HS-27A (cell line): ENCODE measurements around the gene CLEC4A.
"Not testable (repeated sequence)": the region's sequence is repeated elsewhere in the genome, so short reads cannot be mapped to it uniquely, and the experiment has no call there.

Experiments used
- DNase-seq: peaks from one replicate; pipeline ENCODE4 v3.0.0-alpha.2; 2012; ENCODE audit warnings: low read depth, missing footprints

The CLEC4A gene

GRCh38 chr12:8123124-8123912, at the start of gene CLEC4A:
Gene CLEC4A, plus strand, starts transcription at chr12:8123617. Its CDS starts 262 bp downstream, at chr12:8123879.
- no peak for DNase-seq

DNA sequence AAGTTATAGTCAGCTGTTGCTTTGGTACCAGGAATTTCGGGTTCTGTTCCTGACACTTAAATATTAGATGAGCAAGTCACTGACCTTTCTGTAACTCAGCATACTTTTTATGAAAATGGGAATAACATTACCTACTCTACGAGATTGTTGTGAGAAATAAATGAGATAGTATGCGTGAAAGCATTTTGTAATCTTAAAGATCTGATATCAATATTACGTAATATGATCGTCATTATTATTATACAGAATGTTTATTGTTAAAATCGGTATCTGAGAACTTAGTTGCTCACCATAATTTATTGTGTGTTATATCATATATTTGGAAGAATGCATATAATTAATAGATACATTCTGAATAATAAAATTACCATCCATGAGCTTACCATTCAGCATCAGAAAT, 47.5 kb upstream of the CLEC4A start:
- no peak for DNase-seq

- DNase-seq, result no peak
Measured at GRCh38 chr12:8076366-8076765, 47.1 kb upstream of the CLEC4A start.

DNA sequence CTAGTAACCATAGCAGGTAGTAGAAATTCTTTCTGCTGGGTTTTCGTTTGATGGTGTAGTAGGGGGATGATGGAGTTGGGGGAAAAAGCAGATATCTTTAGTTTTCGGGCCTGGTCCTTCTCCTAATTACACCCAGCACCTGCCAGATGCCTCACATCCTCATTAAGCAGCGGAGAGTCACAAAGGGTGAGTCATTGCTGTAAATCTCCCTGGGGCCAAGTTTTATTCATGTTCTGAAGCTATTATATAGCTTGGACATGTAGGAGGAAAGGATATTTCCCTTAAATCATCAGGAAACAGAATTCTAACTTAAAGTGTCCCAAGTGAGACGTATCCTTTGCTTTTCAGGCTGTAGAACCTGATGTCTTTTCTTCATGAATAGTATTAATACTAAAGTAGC, 46.2 kb upstream of the CLEC4A start:
- no peak for DNase-seq

- DNase-seq, result peak; percentile 27
Measured at GRCh38 chr12:8078398-8078797, 45.0 kb upstream of the CLEC4A start.

DNA sequence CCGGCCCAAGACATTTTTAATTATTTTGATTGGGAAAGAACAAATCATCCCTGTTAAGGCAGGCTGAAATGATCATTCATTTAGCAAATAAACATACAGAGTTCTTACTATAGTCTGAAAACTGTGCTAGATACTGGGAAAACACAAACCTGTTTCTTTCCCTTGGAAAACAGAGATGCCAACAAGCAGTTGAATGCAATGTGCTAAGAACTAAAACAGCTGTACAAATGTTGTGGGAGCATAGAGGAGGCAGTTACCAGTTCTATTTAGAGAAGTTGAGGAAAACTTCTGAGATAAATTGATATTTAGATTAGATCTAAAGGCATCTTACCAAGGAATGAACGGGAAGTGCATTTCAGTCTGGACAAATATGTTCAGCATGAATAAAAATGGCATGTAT, 44.5 kb upstream of the CLEC4A start:
- DNase-seq, result no peak

DNA sequence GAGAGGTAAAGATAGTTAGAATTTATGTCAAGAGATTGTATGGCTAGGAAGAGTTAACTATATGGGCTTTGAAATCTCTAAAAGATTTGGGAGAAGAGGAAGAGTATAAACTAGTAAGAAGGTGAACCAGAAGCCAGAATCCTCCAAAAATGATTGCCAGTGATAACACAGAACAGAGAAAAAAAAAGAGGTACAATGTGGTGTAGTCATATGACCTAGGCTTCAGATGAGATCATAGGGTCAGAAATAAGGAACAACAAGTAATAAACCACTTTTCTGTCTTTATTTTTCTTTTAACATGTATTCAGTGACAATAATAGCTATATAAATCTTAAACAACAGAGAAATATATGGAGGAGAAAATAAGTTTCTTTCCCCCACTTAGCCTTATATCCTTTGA, 43.3 kb upstream of the CLEC4A start:
- DNase-seq, result no peak

- DNase-seq, result no peak
Measured at GRCh38 chr12:8081251-8081920, 42.0 kb upstream of the CLEC4A start.

DNA sequence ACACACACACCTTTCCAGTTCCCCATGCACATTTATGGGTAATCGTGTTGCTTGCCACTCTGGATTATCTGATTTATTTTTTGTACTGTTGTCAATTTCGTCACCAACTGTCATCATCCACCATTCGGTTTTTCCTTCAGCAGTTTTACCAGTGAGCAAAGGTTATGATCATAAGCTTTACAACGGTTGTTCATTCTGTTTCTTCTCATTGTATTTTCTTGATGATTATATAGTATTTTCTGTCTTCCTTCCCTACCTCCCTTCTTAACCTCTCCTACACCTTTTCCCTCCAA, 40.7 kb upstream of the CLEC4A start:
- DNase-seq, result no peak

- not testable (repeated sequence) for DNase-seq
Measured at GRCh38 chr12:8084351-8084750, 39.1 kb upstream of the CLEC4A start.

DNA sequence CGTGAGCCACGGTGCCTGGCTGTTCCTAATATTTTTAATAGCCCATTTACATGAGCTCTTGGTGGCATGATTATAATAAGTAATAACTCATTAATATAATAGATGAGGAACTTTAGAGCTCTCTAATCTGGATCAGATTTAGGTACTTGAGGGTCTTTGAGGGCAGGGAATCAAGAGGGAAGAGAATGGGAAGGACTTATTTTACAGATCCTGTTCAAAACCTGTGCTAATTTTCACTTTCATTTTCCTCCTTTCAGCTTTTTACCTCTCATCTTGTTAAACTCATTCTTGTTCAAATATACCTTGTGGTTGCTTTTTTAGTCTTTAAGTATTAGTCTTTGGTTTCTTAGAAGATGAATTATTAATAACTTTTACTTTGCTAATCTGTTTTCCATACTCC, 35.8 kb upstream of the CLEC4A start:
- no peak for DNase-seq

DNA sequence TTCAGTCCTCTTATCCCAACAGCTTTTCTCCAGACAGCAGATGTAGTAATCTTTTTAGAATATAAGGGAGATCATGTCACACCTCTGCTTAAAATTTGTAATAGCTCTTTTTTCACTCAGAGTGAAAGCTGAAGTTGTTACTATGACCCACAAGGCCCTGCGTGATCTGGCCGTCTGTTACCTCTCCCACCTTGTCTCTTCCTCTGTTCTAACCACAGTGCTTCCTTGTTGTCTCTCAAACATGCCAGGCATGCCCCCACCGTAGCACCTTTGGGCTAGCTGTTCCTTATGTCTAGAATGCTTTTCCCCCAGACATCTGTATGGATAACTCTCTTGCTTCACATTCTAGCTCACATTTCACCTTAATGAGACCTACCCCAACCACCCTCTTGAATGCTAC, 34.8 kb upstream of the CLEC4A start:
- no peak for DNase-seq

DNA sequence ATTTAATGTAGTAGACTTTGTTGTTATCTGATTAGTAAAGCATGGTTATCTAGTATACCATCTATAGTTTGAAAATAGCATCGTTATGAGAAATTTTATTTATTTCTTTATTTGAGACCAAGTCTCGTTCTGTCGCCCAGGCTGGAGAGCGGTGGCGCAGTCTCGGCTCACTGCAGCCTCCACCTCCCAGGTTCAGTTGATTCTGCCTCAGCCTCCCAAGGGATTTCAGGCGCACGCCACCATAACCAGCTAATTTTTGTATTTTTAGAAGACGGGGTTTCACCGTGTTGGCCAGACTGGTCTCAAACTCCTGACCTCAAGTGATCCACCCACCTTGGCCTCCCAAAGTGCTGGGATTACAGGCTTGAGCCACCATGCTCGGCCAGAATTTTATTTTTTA, 34.1 kb upstream of the CLEC4A start:
- DNase-seq, result not testable (repeated sequence)

DNA sequence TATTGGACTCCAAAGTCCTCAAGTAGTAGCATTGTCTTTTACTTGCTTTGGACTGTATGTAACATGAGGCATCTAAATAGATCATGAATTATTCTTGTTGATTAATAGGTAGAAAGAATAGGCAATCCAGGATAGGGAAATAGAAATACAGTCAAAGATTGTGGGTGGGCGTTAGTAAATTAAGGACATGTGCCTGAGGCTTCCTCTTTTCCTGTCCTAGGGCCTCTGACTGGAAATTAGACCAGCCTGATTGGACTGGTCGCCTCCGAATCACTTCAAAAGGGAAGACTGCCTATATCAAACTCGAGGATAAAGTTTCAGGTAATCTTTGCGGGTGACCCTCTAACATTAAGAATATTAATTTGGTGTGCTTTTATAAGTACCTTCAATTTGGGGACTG, 33.7 kb upstream of the CLEC4A start:
- no peak for DNase-seq

DNA sequence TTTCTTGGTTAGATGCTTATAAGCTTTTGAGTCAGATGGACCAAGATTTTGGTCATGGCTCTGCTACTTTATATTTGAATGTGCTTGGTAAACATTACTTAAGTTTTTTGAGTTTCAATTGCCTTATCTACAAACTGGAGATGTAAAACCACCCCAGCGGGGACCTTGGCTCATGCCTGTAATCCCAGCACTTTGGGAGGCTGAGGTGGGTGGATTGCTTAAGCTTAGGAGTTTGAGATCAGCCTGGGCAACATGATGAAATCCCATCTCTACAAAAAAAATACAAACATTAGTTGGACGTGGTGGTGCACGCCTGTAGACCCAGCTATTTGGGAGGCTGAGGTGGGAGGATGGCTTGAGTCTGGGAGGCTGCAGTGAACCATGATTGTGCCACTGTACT, 30.1 kb upstream of the CLEC4A start:
- DNase-seq, result no peak

GRCh38 chr12:8096281-8096915, 27.0 kb upstream of the CLEC4A start:
- DNase-seq, result no peak

DNA sequence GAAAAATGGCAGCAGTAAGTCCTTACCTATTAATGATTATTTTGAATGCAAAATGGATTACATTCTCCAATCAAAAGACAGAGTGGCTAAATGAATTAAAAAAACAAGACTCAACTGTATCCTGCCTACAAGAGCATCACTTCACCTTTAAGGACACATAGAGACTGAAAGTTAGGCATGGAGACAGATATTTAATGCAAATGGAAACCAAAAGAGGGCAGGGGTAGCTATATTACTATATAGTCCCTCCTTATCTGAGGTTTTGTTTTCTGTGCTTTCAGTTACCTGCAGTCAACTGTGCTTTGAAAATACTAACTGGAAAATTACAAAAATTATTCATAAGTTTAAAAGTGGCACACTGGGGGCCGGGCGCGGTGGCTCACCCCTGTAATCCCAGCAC, 24.2 kb upstream of the CLEC4A start:
- DNase-seq, result no peak

DNA sequence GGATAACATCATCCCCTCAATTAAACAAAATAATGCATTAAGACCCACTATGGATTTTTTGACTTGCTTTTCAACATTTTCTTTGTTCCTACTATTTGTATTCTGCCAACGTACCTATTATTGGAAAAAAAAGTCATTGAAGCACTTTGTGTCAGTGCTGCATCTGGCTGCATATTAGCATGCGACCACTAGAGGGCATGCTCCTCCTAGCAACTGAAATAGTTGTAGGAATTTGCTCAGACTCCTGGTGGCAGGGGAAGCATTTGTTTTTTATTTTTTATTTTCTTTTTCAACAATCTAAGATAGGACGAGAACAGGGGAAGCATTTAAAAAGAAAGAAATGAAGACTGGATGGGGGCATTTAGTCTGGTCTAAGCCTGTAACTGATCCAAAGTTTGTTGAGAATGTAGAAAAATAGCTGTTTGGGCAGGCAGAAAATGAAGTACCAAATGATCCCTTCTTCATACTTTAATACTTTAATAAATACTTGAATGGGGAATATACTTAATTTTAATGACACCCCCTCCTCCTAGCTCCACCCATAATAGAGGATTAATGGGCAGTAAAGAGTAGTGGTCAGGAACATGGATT, 14.5 kb upstream of the CLEC4A start:
- DNase-seq, result peak; percentile 47

GRCh38 chr12:8113117-8113516, 10.3 kb upstream of the CLEC4A start:
- DNase-seq, result not testable (repeated sequence)

DNA sequence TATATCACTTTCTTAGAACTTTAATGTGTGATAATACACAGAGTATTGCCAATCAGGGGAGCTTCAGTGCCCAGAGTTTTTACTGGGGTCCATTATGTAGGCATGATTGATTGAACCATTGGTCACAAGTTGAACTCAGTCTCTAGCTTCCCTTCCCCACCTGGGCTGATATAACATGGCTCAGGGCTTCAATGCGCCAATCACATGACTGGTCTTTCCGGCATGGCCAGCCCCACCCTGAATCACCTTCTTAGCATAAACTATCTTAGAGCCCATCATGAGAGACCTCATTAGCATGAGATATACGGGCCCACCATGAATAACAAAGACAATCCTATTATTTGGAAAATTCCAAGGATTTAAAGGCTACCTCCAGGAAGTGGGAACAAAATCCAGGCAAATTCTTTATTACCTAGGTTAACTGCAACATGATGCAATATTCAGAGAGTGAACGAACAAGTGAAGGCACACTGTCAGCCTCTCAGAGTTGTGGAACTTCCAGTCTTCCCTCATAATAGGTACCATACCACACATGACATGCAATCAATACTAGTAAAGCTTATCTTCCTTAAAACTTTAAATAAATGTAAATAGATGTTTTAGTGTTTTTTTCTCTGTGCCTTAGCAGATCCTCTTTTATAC, 3.2 kb upstream of the CLEC4A start:
- no peak for DNase-seq

- DNase-seq, result no peak
Measured at GRCh38 chr12:8127138-8127537, 3.7 kb downstream of the CLEC4A start.

GRCh38 chr12:8133636-8134397, 10.4 kb downstream of the CLEC4A start:
- not testable (repeated sequence) for DNase-seq
